NOMO-1 treated with dmso at 0.1 percent for 144 hours (cell line): ENCODE data around the gene SLC26A4.

Experiments used
- DNase-seq: peaks from one replicate; lab custom pipeline; 2025; ENCODE audit not compliant: unreplicated experiment; lab: John Stamatoyannopoulos, UW

Gene SLC26A4

GRCh38 chr7:107659666-107660065 lies 962 bp upstream of the SLC26A4 start:
- DNase-seq = no peak

GRCh38 chr7:107661081-107661864 lies 645 bp downstream of the SLC26A4 start:
- DNase-seq = no peak

GRCh38 chr7:107661865-107662379 lies 1.3 kb downstream of the SLC26A4 start:
- DNase-seq = no peak

- DNase-seq = no peak
Measured at GRCh38 chr7:107663196-107663595, 2.6 kb downstream of the SLC26A4 start.

- no peak for DNase-seq
Measured at GRCh38 chr7:107666790-107667189, 6.2 kb downstream of the SLC26A4 start.

GRCh38 chr7:107667341-107667740 lies 6.7 kb downstream of the SLC26A4 start:
- DNase-seq = no peak

- no peak for DNase-seq
Measured at GRCh38 chr7:107668296-107668695, 7.7 kb downstream of the SLC26A4 start.

GRCh38 chr7:107672183-107672582 lies 11.6 kb downstream of the SLC26A4 start:
- DNase-seq = no peak

GRCh38 chr7:107676249-107676648 lies 15.6 kb downstream of the SLC26A4 start:
- no peak for DNase-seq

- no peak for DNase-seq
Measured at GRCh38 chr7:107678110-107678753, 17.6 kb downstream of the SLC26A4 start.

GRCh38 chr7:107680478-107680877 lies 19.9 kb downstream of the SLC26A4 start:
- DNase-seq = no peak

- DNase-seq = no peak
Measured at GRCh38 chr7:107682886-107683285, 22.3 kb downstream of the SLC26A4 start.

GRCh38 chr7:107684287-107684686 lies 23.7 kb downstream of the SLC26A4 start:
- DNase-seq = no peak

GRCh38 chr7:107684947-107685463 lies 24.4 kb downstream of the SLC26A4 start:
- DNase-seq = no peak

- no peak for DNase-seq
Measured at GRCh38 chr7:107686816-107687387, 26.3 kb downstream of the SLC26A4 start.

- no peak for DNase-seq
Measured at GRCh38 chr7:107687656-107688055, 27.0 kb downstream of the SLC26A4 start.

GRCh38 chr7:107689553-107689952 lies 28.9 kb downstream of the SLC26A4 start:
- no peak for DNase-seq

- DNase-seq = no peak
Measured at GRCh38 chr7:107690084-107690483, 29.5 kb downstream of the SLC26A4 start.

GRCh38 chr7:107690611-107691010 lies 30.0 kb downstream of the SLC26A4 start:
- DNase-seq = no peak

GRCh38 chr7:107691716-107692115 lies 31.1 kb downstream of the SLC26A4 start:
- no peak for DNase-seq

GRCh38 chr7:107692501-107692900 lies 31.9 kb downstream of the SLC26A4 start:
- no peak for DNase-seq

GRCh38 chr7:107693396-107693795 lies 32.8 kb downstream of the SLC26A4 start:
- no peak for DNase-seq
